HepG2 (cell line): ENCODE results near the gene CSNK1D. TPM values are rescaled to one million over a fixed set of nuclear protein-coding genes. Genes with fewer than 3 reads are reported as not detected.

Experiments
- AHR ChIP-seq: IDR thresholded peaks from 2 replicates; pipeline ENCODE4 v1.6.1; 2018; ENCODE audit warnings: missing genetic modification reagents, missing compliant biosample characterization
- AKAP8 ChIP-seq: sonication (generic); formaldehyde crosslinking; IDR thresholded peaks from 2 replicates; pipeline ENCODE4 v1.5.1; 2020; ENCODE audit warnings: mild to moderate bottlenecking, missing genetic modification reagents
- ARNT2 ChIP-seq: sonication (generic); formaldehyde crosslinking; IDR thresholded peaks from 2 replicates; pipeline ENCODE4 v1.8.0; 2022; ENCODE audit warnings: mild to moderate bottlenecking, low read depth, missing genetic modification reagents, moderate library complexity
- NAIF1 ChIP-seq: sonication (generic); formaldehyde crosslinking; IDR thresholded peaks from 2 replicates; pipeline ENCODE4 v1.5.0; 2020; ENCODE audit warnings: mild to moderate bottlenecking, missing genetic modification reagents, borderline replicate concordance
- SNAI1 ChIP-seq: sonication (generic); formaldehyde crosslinking; IDR thresholded peaks from 2 replicates; pipeline ENCODE4 v1.5.0; 2020; ENCODE audit warnings: mild to moderate bottlenecking, missing genetic modification reagents, borderline replicate concordance
- STAT5B ChIP-seq: sonication (generic); formaldehyde crosslinking; IDR thresholded peaks from 2 replicates; pipeline ENCODE4 v1.4.0; 2020; ENCODE audit warnings: missing genetic modification reagents
- TGIF2 ChIP-seq: IDR thresholded peaks from 2 replicates; pipeline ENCODE4 v1.6.1; 2016; ENCODE audit warnings: control low read depth, missing compliant biosample characterization
- ZNF446 ChIP-seq: sonication (generic); formaldehyde crosslinking; IDR thresholded peaks from 2 replicates; pipeline ENCODE4 v1.5.0; 2020; ENCODE audit warnings: mild to moderate bottlenecking, missing genetic modification reagents
- ZNF501 ChIP-seq: sonication (generic); formaldehyde crosslinking; IDR thresholded peaks from 2 replicates; pipeline ENCODE4 v1.5.1; 2020; ENCODE audit warnings: mild to moderate bottlenecking, moderate library complexity, missing genetic modification reagents
- ZNF556 ChIP-seq: sonication (generic); formaldehyde crosslinking; IDR thresholded peaks from 2 replicates; pipeline ENCODE4 v1.4.0; 2020; ENCODE audit warnings: mild to moderate bottlenecking, missing genetic modification reagents, borderline replicate concordance
- polyA plus RNA-seq, 8 experiments: library from polyadenylated mRNA; depleted of rRNA in 3 of 8; stranded (reverse) in 7 of 8; unstranded in 1 of 8; fragments of >200 nt; fragmentation: Illumina TruSeq in 4 of 8; extraction: Trizol in 4 of 8; gene quantifications; 2 replicates each; pipeline versions ENCODE4 v1.2.1 to v1.2.3, GENCODE V29; 2011 to 2016; ENCODE audit warnings: low read depth in 4 of 8, missing spikeins in 1 of 8, mixed read lengths in 1 of 8; ENCODE audit not compliant: insufficient read depth in 1 of 8
- total RNA-seq, 5 experiments: library from RNA; depleted of rRNA; stranded (reverse); fragments of >200 nt; fragmentation: Illumina TruSeq; extraction: Trizol; gene quantifications; 2 replicates each; pipeline ENCODE4 v1.2.3, GENCODE V29; 2016; ENCODE audit warnings: low read depth in 1 of 5
- TF ChIP-seq, protein P1 (sequence below): sonication (generic); formaldehyde crosslinking; IDR thresholded peaks from 2 replicates; pipeline ENCODE4 v1.4.0; 2020; ENCODE audit warnings: missing genetic modification reagents
- TF ChIP-seq, protein P2 (sequence below): sonication (generic); formaldehyde crosslinking; IDR thresholded peaks from 2 replicates; pipeline ENCODE4 v1.5.0; 2020; ENCODE audit warnings: mild to moderate bottlenecking, missing genetic modification reagents
- TF ChIP-seq, protein P3 (sequence below): sonication (generic); formaldehyde crosslinking; IDR thresholded peaks from 2 replicates; pipeline ENCODE4 v1.4.0; 2020; ENCODE audit warnings: missing genetic modification reagents, borderline replicate concordance

Gene CSNK1D
- total and polyA plus RNA-seq, 2 of the 13 experiments (the other 11 are each of a cell fraction or from before 2014, with no cell fraction given): 31.5 to 128 TPM

DNA sequence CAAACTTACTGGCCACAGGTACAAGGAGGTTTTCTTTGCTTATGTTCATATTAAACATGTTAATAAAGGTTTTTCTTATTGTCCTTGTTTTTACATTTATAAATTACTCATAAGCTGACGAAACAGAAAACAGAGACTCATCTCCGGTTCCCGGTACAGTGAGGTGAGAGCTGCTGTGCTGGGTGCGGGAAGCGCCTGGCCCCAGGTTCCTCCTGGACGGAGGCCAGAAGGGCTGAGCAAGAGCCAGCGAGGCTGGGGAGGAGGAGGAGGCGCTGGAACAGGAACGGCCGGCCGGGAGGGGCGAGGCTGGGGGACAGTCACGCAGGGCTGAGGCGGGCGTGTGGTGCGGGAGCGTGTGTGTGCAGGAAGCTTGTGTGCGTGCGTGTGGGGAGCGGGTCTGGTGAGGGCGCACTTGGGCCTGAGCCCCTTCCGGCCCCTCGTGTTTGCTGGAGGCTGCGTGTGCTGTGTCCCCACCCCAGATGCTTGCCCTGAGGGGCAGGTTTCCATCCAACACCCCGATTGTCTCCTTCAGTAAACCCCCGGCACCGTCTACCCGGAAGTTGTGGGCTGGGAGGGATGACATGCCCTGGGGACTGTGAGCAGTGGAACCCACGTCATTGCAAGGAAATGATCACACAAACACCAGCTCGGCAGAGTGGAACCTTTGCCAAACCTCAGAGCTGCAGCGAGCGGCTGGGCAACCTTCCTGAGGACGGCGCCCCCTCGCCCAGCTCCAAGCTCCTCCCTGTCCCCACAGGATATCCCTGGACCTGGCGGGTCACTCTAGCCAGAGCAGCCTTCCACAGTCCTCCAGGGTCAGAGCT lies 24.4 kb upstream of the CSNK1D start (continued):
- TF ChIP-seq, protein P1, sequence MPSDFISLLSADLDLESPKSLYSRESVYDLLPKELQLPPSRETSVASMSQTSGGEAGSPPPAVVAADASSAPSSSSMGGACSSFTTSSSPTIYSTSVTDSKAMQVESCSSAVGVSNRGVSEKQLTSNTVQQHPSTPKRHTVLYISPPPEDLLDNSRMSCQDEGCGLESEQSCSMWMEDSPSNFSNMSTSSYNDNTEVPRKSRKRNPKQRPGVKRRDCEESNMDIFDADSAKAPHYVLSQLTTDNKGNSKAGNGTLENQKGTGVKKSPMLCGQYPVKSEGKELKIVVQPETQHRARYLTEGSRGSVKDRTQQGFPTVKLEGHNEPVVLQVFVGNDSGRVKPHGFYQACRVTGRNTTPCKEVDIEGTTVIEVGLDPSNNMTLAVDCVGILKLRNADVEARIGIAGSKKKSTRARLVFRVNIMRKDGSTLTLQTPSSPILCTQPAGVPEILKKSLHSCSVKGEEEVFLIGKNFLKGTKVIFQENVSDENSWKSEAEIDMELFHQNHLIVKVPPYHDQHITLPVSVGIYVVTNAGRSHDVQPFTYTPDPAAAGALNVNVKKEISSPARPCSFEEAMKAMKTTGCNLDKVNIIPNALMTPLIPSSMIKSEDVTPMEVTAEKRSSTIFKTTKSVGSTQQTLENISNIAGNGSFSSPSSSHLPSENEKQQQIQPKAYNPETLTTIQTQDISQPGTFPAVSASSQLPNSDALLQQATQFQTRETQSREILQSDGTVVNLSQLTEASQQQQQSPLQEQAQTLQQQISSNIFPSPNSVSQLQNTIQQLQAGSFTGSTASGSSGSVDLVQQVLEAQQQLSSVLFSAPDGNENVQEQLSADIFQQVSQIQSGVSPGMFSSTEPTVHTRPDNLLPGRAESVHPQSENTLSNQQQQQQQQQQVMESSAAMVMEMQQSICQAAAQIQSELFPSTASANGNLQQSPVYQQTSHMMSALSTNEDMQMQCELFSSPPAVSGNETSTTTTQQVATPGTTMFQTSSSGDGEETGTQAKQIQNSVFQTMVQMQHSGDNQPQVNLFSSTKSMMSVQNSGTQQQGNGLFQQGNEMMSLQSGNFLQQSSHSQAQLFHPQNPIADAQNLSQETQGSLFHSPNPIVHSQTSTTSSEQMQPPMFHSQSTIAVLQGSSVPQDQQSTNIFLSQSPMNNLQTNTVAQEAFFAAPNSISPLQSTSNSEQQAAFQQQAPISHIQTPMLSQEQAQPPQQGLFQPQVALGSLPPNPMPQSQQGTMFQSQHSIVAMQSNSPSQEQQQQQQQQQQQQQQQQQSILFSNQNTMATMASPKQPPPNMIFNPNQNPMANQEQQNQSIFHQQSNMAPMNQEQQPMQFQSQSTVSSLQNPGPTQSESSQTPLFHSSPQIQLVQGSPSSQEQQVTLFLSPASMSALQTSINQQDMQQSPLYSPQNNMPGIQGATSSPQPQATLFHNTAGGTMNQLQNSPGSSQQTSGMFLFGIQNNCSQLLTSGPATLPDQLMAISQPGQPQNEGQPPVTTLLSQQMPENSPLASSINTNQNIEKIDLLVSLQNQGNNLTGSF (CRISPR knock-in tag): no peak
- peak; percentile 72; the same call in 1 of the 2 replicates for TF ChIP-seq ZNF446 (CRISPR knock-in tag)
- TF ChIP-seq, protein P2, sequence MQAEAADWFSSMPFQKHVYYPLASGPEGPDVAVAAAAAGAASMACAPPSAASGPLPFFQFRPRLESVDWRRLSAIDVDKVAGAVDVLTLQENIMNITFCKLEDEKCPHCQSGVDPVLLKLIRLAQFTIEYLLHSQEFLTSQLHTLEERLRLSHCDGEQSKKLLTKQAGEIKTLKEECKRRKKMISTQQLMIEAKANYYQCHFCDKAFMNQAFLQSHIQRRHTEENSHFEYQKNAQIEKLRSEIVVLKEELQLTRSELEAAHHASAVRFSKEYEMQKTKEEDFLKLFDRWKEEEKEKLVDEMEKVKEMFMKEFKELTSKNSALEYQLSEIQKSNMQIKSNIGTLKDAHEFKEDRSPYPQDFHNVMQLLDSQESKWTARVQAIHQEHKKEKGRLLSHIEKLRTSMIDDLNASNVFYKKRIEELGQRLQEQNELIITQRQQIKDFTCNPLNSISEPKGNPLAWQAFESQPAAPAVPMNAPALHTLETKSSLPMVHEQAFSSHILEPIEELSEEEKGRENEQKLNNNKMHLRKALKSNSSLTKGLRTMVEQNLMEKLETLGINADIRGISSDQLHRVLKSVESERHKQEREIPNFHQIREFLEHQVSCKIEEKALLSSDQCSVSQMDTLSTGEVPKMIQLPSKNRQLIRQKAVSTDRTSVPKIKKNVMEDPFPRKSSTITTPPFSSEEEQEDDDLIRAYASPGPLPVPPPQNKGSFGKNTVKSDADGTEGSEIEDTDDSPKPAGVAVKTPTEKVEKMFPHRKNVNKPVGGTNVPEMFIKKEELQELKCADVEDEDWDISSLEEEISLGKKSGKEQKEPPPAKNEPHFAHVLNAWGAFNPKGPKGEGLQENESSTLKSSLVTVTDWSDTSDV (CRISPR knock-in tag): no peak
- TF ChIP-seq STAT5B (CRISPR knock-in tag): no peak
- no peak for TF ChIP-seq ZNF556 (CRISPR knock-in tag)
- peak; percentile 66; the same call in 1 of the 2 replicates for TF ChIP-seq AKAP8 (CRISPR knock-in tag)
- TF ChIP-seq AHR: no peak
- TF ChIP-seq, protein P3, sequence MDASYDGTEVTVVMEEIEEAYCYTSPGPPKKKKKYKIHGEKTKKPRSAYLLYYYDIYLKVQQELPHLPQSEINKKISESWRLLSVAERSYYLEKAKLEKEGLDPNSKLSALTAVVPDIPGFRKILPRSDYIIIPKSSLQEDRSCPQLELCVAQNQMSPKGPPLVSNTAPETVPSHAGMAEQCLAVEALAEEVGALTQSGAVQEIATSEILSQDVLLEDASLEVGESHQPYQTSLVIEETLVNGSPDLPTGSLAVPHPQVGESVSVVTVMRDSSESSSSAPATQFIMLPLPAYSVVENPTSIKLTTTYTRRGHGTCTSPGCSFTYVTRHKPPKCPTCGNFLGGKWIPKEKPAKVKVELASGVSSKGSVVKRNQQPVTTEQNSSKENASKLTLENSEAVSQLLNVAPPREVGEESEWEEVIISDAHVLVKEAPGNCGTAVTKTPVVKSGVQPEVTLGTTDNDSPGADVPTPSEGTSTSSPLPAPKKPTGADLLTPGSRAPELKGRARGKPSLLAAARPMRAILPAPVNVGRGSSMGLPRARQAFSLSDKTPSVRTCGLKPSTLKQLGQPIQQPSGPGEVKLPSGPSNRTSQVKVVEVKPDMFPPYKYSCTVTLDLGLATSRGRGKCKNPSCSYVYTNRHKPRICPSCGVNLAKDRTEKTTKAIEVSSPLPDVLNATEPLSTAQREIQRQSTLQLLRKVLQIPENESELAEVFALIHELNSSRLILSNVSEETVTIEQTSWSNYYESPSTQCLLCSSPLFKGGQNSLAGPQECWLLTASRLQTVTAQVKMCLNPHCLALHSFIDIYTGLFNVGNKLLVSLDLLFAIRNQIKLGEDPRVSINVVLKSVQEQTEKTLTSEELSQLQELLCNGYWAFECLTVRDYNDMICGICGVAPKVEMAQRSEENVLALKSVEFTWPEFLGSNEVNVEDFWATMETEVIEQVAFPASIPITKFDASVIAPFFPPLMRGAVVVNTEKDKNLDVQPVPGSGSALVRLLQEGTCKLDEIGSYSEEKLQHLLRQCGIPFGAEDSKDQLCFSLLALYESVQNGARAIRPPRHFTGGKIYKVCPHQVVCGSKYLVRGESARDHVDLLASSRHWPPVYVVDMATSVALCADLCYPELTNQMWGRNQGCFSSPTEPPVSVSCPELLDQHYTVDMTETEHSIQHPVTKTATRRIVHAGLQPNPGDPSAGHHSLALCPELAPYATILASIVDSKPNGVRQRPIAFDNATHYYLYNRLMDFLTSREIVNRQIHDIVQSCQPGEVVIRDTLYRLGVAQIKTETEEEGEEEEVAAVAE: peak; percentile 69; the same call in 1 of the 2 replicates
- TF ChIP-seq NAIF1 (CRISPR knock-in tag): no peak
- TF ChIP-seq SNAI1: no peak
- no peak for TF ChIP-seq ZNF501
- 0 out of 2 replicates have a peak, but pooled peaks have one; percentile 32 for TF ChIP-seq TGIF2 (CRISPR knock-in tag)
- peak; percentile 61; the same call in 1 of the 2 replicates for TF ChIP-seq ARNT2 (CRISPR knock-in tag)
